ENCODE measurements around the gene TOP2B. TPM values are rescaled to one million over a fixed set of nuclear protein-coding genes. Genes with fewer than 3 reads are reported as not detected.

Gene TOP2B
- total and polyA plus RNA-seq, 9 of the 15 experiments (the other 6 are each of a cell fraction or from before 2014, with no cell fraction given): 45.3 to 186 (median 134) TPM

DNA sequence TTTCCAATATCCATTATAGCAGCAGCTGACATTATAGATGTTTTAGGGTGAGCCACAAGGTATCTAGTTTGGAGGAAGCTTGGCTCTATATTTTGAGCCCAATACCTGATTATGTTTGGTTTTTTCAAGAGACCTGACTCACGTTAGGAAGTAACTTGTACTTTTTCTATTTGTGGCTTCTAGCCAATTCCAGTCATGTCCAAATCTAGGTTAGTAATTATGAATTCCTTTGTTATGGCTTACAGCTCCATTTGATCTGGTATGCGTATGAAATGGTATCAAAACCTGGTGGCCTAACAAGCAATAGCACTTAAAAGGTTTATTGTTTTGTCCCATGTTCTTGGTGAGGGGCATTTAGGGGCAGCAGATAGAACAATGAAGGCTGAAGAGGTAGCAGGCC lies 115.9 kb downstream of the TOP2B start (continued):
- TF ChIP-seq, protein P1, sequence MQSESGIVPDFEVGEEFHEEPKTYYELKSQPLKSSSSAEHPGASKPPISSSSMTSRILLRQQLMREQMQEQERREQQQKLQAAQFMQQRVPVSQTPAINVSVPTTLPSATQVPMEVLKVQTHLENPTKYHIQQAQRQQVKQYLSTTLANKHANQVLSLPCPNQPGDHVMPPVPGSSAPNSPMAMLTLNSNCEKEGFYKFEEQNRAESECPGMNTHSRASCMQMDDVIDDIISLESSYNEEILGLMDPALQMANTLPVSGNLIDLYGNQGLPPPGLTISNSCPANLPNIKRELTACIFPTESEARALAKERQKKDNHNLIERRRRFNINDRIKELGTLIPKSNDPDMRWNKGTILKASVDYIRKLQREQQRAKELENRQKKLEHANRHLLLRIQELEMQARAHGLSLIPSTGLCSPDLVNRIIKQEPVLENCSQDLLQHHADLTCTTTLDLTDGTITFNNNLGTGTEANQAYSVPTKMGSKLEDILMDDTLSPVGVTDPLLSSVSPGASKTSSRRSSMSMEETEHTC (IDR thresholded peaks at IDR 0.05): no peak
- TF ChIP-seq TEAD2 (tag; IDR thresholded peaks at IDR 0.05) (no peak), HDAC6 (IDR thresholded peaks at IDR 0.05; ENCODE audit: low read depth, low read length) (no peak), ZNF347 (CRISPR knock-in tag; IDR thresholded peaks at IDR 0.05; ENCODE audit: low read depth) (no peak), CHD4 (IDR thresholded peaks at IDR 0.05; ENCODE audit: insufficient read depth, insufficient replicate concordance, low read depth, low read length, poor library complexity, severe bottlenecking) (no peak), SLC30A9 (CRISPR knock-in tag; IDR thresholded peaks at IDR 0.05) (no peak), ZNF134 (CRISPR knock-in tag; conservative IDR thresholded peaks at IDR 0.05) (no peak), HLTF (IDR thresholded peaks at IDR 0.05) (no peak)

DNA sequence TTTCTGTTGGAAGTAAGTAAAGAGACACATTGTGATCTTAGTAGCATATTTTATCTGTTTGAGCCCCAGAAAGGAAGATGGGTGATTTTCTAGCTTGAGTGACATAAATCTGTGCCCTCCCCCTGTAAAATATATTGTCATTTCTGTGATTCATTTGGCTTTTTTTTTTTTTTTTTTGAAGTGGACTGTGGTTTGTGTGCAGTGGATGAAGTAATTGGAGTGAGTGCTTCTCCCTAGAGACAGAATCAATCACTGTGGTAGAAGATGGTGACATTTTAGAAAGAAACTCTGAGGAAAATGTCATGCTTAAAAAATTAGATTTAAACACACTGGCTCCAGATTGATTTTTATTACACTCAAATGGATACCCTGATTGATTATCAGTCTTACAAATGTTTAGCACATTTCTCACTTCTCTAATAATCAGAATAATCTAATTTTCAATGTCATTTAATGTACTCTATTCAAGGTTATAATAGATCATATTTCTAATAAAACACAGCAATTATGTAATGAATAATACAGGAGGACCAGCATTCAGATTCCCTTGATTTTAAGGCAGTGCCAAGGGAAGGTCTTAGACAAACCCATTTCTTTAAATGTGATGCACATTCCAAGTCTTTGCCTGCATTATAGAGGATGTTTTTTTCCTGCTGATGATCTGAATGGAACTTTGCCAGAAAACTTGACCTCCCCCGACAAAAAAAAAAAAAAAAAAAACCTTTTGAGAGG lies 116.6 kb downstream of the TOP2B start:
- DNase-seq (ENCODE audit: extremely low read depth in 1 of 4, low spot score in 3 of 4) (no peak), FAIRE-seq (no peak), ATAC-seq (no peak)
- H3K9me3 ChIP-seq (replicated peaks; ENCODE audit: control insufficient read depth, insufficient read depth, low read depth, low read length): no peaks in the 10 kb centered on the region
- intact Hi-C loops (cut with micrococcal nuclease) (no loop called here), in situ Hi-C loops (cut with MboI) (no loop called here)
- no peaks in the 10 kb centered on the region for H4K20me1 ChIP-seq (replicated peaks; ENCODE audit: control insufficient read depth, insufficient read depth, low read length)
- no TSS peak for BruUV-seq (replicated peaks)
- H3K27ac ChIP-seq (ENCODE audit: extremely low read depth, low read depth, low read length): no peak overlapping the region
- no peaks in the 10 kb centered on the region for H3K9me1 ChIP-seq (ENCODE audit: control insufficient read depth, insufficient read depth, low read length)
- CTCF ChIA-PET (ENCODE audit: low intra/inter-chr PET ratio): interaction anchor here (0.7 kb wide), 1 partner anchor 881 kb away, joined by 4 read pairs; no protein-coding TSS in a partner anchor
- H2AFZ ChIP-seq (ENCODE audit: low read depth, low read length): no peak overlapping the region
- H3K9ac ChIP-seq (ENCODE audit: insufficient read depth in 1 of 2, low read depth in 2 of 2, low read length in 2 of 2): no peak overlapping the region
- no peaks in the 10 kb centered on the region for H3K79me2 ChIP-seq (ENCODE audit: control insufficient read depth, insufficient read depth, low read length)
- no peaks in the 10 kb centered on the region for H3K4me1 ChIP-seq (replicated peaks in 1 of 2; ENCODE audit: control insufficient read depth in 2 of 2, insufficient read depth in 2 of 2, low read length in 2 of 2)
- no peaks in the 10 kb centered on the region for H3K36me3 ChIP-seq (ENCODE audit: control insufficient read depth, insufficient read depth, low read length)
- H3K4me2 ChIP-seq (ENCODE audit: insufficient read depth, low read length): no peak overlapping the region
- peaks cover 0 to 14% of the 10 kb centered on the region in 2 experiments; a peak in 2 of 5 replicates for H3K27me3 ChIP-seq (ENCODE audit: control insufficient read depth in 2 of 2, insufficient read depth in 2 of 2, low read length in 2 of 2)
- 0% methylated on average over 1 of the region's 1 CpG for WGBS (ENCODE audit: insufficient coverage, low coverage, missing lambda C conversion rate)
- H3K4me3 ChIP-seq: no peak overlapping the region
- POLR2A ChIA-PET: interaction anchor here (0.6 kb wide), 1 partner anchor 350 kb away, joined by 3 read pairs; no protein-coding TSS in a partner anchor
- TF ChIP-seq KLF13 (tag; IDR thresholded peaks at IDR 0.05; ENCODE audit: borderline replicate concordance, low read depth) (no peak), THRB (CRISPR knock-in tag; conservative IDR thresholded peaks at IDR 0.05) (no peak), CBX1 (IDR thresholded peaks at IDR 0.05; ENCODE audit: low read depth) (no peak), PTRF (tag; IDR thresholded peaks at IDR 0.05) (no peak), HOXB6 (CRISPR knock-in tag; IDR thresholded peaks at IDR 0.05; ENCODE audit: borderline replicate concordance) (no peak), CBX5 (IDR thresholded peaks at IDR 0.05; ENCODE audit: borderline replicate concordance, low read depth) (no peak)
- TF ChIP-seq, protein P2, sequence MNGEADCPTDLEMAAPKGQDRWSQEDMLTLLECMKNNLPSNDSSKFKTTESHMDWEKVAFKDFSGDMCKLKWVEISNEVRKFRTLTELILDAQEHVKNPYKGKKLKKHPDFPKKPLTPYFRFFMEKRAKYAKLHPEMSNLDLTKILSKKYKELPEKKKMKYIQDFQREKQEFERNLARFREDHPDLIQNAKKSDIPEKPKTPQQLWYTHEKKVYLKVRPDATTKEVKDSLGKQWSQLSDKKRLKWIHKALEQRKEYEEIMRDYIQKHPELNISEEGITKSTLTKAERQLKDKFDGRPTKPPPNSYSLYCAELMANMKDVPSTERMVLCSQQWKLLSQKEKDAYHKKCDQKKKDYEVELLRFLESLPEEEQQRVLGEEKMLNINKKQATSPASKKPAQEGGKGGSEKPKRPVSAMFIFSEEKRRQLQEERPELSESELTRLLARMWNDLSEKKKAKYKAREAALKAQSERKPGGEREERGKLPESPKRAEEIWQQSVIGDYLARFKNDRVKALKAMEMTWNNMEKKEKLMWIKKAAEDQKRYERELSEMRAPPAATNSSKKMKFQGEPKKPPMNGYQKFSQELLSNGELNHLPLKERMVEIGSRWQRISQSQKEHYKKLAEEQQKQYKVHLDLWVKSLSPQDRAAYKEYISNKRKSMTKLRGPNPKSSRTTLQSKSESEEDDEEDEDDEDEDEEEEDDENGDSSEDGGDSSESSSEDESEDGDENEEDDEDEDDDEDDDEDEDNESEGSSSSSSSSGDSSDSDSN (IDR thresholded peaks at IDR 0.05; ENCODE audit: borderline replicate concordance in 1 of 2, low read depth in 2 of 2, low read length in 2 of 2): no peak
